GM18909 (cell line): ENCODE results near the gene WDR18.

ENCODE experiments used
- ATAC-seq: cut with Tn5 transposase; IDR thresholded peaks from one replicate; pipeline ENCODE4 v1.9.1; 2021; ENCODE audit warnings: mild to moderate bottlenecking; ENCODE audit not compliant: unreplicated experiment, poor library complexity

The WDR18 gene

DNA sequence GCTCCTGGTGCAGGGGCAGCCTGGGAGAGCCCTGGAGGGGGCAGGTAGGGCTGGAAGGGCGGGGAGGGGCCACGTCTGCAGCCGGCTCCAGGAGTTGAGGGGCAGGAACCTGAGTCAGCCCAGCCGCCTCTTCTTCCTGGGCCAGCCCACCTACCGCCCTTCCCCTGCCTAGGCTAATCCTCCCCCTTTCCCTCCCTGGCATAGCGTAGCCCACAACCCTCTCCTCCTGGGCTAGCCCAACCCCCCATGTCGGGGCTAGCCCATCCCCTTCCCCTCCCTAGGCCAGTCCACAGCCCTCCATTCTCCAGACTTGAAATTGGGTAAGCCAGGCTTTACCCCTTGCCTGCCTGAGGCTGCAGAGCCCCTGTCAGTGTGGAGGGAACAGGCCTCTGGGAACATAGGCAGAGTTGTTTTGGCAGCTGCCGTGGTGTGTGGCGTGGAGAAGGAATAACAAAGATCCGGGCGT is 20.6 kb upstream of the WDR18 start:
- no peak for ATAC-seq

DNA sequence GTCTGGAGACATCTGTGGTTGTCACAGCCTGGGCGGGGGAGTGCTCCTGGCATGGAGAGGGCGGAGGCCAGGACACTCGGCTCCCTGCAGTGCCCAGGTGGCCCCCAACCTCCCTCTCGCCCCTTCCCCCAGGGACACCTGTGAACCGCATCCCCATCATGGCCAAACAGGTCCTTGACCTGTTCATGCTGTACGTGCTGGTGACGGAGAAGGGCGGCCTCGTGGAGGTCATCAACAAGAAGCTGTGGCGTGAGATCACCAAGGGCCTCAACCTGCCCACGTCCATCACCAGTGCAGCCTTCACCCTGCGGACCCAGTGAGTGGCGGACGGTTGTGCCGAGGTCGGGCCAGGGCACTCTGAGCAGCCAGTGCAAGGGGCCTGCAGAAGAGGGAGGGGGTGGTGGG is 20.0 kb upstream of the WDR18 start:
- ATAC-seq = no peak

DNA sequence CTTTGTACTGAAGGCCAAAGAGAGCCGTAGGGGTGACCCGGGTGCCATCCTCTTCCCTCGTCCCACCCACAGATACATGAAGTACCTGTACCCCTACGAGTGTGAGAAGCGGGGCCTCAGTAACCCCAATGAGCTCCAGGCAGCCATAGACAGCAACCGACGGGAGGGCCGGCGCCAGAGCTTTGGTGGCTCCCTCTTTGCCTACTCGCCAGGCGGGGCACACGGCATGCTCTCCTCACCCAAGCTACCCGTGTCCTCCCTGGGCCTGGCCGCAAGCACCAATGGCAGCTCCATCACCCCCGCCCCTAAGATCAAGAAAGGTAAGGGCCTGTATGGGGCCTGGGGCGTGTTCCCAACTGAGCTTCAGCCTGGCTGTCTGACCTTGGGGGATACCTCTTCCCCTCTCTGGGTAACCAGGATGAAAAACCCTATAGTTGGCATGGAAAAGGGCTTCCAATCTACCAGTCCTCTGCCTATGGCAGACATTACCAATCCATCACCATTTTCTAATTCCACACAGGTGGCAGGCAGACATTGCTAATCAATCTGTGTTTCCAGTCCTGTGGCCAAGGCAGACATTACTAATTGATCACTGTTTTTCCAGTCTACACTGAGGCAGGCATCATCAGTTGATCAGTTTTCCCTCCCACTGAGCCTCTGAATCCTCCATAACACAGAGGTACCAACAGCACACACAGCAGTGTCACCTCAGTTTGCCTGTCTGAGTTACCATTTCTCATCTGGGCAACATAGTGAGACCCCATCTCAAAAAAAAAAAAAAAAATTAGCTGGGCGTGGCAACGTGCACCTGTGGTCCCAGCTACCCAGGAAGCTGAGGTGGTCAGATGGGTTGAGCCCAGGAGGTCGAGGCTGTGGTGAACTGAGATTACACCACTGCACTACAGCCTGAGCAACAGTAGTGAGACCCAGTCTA is 19.1 kb upstream of the WDR18 start:
- no peak for ATAC-seq

DNA sequence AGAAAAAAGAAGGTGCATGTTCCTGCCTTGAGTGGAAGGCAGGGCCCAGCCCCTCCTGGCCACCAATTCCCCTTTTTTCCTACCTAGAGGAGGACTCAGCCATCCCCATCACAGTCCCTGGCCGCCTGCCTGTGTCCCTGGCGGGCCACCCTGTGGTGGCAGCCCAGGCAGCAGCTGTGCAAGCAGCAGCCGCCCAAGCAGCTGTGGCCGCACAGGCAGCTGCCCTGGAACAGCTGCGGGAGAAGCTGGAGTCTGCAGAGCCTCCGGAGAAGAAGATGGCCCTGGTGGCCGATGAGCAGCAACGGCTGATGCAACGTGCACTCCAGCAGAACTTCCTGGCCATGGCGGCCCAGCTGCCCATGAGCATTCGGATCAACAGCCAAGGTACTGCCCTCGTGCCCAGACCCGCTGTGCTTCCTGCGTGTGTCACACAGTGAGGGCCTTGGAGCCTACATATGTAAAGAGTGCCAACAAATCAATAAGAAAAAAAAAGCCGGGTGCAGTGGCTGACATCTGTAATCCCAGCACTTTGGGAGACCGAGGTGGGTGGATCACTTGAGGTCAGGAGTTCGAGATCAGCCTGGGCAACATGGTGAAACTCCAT is 17.6 kb upstream of the WDR18 start:
- no peak for ATAC-seq

DNA sequence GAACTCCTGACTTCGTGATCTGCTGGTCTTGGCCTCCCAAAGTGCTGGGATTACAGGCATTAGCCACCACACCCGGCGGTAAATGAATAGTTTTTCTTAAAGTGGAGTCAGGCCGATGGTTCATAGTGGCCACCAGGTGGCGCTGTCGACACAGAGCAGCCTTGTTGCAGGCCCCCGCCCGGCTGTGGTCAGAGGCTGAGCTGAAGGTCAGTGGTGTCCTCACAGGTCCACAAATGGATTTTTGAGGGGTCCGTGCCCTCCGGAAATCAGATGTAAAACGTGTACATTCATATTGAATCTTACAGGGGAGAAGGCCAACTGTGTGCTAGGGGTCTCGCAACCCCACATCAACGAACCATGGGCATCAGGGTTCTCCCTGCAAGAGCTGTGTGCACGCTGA is 13.4 kb upstream of the WDR18 start:
- ATAC-seq = no peak

DNA sequence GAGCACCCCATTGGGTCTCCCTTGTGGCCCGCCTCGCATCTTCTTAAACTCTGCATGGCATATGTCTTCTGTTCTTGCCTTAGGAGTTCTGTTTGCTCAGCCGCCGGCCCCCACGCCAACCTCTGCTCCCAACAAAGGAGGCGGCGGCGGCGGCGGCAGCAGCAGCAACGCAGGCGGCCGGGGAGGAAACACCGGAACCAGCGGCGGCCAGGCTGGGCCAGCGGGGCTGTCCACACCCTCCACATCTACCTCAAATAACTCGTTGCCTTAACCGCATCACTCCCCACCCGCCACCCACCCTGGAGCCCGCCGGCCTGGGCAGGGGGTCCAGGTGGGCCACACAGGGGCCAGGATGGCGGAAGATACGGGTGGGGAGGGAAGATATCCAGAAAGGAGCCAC is 12.3 kb upstream of the WDR18 start:
- ATAC-seq = no peak

DNA sequence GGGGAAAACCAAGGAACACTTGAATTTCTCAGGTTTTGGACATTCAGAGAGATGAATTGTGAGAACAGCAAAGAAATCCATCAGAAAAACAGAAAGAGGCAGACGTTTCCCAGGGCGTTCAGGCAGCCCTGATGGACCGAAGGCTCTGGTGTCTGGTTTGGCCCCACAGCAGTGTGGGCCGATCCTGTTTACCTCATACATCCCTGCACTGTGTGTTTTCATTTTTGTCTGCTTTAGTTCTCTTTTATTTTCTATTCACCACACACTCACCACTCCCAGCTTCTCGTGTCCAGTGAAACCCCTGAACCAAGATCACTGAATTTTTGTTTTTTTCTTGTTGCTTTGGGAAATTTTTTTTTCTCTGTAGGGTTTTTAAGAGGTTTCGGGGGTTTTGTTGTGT is 11.9 kb upstream of the WDR18 start:
- ATAC-seq = no peak

DNA sequence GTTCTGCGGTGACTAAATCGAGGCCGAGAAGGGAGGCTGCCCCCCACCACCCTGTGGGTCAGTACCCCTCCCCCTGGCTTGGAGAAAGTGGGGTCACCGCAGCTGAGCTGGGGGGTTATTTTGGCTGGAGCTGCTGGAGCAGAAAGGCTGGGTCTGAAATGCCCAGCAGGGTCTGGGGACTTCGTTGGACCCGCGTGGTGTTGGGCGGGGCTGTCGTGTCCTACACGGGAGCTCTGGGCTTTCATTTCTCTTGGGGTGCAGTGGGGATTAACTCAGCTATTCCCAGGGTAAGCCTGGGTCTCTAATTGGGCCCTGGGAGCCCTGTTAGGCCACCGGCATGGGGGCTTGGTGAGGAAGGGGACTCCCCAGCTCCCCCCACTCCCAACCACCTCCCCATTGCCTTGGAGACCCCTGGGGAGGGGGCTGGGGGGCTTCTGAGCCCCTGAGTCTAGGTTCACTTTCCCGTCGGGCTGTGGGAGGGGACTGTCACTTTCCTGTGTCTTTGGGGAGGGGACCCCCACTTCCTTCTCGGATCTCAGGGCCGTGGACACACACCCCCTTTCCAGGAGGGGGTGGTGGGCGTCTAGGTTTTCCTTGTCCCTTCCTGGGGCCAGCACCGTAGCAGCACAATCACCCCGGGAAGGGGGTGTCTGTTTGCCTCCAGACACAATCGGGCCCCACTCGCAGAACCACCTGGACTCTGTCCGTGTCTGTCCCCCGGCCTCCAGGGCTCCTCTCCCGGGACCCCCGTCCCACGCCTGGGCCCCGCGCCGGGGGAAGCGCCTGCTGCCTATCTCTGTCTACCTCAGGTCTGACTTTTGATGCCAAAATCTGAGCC is 10.2 kb upstream of the WDR18 start:
- no peak for ATAC-seq

DNA sequence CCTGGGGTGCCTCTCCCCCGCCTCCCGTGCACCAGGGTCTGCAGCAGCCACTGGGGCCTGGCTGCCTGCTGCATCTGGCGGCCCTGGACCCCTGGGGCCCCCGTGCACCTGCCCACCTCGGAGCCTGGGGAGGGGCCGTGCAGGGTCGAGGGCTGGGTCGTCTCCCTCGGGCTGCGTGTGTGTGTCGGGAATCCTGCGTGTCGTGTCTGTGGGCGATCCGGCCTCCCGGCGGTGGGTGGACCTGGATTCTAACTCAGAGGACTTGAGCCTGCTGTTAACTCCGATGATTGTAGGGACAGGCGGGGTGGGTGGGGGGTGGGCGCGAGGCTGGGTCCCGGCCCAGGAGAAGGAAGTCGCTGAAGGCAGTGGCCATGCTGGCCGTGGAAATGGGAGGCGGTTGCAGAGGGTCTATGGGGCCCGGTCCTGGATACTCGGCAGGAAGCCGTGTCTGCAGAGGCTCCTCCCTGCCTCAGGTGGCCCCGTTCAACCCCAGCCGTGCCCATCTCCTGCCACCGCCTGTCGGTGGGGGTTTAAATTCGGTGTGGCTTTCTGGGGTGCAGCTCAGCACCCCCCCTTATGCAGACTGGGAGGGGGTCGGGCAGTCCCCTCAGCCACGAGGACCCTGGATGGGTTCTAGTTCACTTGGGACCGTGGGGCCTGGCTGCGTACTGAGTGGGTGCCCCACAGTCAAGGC is 9.4 kb upstream of the WDR18 start:
- no peak for ATAC-seq

DNA sequence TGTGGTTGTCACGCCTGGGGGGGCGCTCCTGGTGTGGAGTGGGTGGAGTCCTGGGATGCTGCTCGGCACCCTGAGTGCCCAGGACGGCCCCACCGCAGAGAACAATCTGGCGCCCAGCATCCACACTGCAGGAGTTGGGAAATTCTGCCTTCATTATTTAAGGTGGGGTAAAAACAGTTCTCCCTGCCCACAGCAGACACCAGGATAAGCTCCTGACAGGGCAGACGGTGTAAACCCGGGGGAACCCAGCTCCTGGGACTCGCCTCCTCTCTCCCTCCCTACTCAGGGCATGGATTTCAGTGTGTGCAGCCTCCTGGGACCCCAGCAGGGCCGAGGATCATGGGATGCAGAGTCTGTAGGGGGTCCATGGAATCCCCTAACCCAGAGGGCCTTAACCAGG is 7.7 kb upstream of the WDR18 start:
- ATAC-seq = no peak

DNA sequence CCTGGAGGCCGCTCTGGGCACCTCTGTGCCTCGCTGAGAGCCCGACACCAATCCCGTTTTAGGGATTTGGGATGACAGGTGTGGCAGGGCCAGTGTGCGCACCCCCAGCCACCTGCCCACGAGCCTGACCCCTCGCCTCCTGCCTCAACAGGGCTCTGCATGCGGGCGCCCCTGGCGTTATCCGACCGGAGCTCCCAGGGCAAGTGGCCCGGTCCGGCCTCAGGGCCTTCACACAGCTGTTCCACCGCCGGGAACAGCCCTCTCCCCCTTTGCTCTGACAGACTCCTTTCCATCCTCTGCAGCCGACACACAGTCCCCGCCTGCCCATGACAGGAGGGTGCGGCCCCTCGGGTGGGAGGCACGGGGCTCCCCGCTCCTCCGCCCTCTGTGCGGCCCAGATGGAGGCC is 7.1 kb upstream of the WDR18 start:
- no peak for ATAC-seq

DNA sequence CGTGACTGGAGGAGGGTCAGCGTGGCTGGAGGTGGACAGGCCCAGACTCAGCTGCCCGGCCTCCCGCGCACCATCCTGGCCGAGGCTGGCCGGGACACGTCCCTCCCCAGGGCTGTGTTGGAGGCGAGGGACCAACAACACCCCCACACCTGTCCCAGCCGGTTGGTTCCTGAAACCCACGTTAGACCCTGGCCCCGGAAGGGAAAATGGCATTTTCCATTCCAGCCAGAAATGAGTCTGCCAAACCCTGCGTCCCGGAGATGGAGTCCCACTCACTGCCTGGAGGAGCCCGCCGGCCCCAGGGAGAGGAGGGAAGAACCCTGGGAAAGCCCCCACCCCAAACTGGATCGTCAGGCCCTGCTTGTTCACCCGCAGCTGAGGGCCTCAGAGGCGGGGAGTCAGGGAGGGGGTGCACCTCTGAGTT is 4.8 kb upstream of the WDR18 start:
- ATAC-seq = no peak

DNA sequence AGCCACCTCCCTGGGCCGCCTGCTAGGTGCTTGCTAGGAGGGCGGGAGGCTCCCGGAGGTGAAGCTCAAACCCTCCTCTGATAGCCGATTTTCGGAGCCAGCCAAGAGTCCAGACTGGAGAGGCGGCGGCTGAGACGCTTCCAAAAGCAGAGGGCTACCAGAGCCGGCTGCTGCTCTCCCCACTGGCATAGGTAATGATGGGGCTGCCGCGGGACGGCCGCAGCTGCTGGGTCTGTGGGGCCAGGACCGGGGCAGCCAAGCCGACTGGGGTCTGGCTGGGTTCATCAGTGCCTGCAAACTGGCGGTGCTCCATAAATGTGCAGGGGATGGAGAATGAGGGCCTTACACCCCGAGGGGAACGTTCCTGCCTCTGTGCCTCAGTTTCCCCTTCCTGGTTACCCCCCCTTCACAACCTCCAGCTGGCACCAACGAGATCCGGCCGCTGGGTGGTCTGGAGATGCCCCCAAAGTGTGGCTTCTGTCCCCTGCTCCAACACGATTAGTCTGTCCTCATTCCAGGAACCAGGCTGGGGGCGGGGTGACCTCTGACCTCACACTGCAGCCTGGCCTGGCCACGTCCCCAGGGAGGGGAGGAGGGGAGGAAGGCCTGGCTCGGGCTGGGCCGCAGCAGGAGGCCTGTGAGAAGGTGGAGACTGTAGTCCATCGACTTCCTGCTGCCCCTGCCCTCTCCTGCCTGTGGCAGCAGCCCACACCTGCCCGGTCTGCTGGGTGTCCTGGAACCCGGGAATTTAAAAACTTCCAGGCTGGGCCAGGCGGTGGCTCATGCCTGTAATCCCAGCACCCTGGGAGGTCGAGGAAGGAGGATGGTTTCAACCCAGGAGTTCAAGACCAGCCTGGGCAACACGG is 3.8 kb upstream of the WDR18 start:
- no peak for ATAC-seq

DNA sequence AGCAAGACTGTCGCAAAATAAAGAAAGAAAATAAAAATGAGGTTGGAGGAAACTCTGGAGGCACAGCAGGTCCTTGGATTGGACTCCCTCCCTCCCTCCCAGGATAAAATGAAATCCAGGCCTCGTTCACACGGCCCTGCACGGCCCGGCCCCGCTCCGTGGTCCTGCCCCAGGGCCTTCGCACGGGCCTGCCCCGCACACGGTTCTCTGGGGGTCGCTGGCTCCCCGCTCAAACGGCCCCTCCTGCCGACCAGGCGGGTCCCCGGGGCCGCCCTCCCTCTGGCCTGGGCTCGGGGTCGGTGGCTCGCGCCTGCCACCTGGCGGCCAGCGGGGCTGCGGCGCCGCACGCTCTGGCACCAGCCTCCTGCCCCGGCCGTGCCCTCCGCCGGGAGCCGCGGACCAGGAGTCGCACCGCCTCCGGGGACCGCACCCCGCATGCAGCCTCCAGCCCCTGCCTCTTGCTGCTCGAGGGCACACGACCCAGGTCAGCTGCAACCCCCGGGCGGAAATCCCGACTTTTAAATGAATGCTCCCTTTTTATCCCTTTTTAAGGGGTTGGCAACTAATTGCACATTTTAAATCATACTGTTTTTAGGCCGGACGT is 1.5 kb upstream of the WDR18 start:
- ATAC-seq = no peak

DNA sequence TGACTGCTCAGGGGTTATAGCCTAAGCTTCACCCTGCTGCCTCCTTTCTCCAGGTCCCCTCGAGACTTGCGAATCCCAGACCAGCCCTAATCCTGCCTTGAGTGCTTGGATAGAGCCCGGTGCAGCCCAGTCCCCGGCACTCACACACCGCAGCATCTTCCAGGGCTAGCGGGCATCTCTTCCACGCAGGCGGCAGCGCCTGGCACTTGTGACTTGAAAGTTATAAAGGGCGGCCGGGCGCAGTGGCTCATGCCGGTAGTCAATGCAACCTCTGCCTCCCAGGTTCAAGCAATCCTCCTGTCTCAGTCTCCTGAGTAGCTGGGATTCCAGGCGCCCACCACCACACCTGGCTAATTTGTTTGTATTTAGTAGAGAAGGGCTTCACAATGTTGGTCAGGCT is 1.9 kb downstream of the WDR18 start:
- no peak for ATAC-seq

DNA sequence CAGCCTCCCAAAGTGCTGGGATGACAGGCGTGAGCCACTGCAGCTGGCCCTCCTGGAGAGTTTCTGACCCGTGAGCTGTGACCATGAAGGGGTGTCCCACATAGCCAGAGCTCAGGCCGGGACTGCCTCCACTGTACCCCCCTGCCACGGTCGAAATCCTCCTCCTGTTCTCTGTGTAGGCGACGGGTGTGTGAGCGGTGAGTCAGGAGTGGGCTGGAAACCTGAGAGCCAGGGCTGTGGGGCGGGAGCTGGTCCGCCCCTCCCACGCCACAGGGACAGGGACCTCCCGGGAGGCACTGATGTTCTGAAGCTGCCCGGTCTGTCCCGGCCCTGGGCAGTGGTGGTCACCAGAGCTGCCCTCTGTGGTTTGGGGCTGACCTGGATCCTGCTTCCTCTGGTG is 3.9 kb downstream of the WDR18 start:
- no peak for ATAC-seq

DNA sequence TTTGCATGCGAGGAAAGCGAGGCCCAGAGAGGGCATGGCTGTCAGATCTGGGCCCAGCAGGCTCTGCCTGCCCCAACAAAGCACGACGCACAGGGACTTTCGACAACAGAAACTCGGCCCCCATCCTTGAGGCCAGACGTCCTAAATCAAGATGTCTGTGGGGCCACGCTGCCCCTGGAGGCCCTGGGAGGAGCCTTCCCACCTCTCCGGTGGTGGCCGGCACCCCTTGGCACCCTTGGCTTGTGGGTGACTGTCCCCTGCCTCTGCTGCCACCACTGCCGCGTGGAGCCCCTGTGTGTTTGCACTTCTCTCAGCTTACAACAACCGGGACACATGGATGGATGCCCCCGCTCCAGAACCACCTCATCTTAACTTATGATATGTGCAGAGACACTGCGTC is 4.4 kb downstream of the WDR18 start:
- ATAC-seq = no peak

DNA sequence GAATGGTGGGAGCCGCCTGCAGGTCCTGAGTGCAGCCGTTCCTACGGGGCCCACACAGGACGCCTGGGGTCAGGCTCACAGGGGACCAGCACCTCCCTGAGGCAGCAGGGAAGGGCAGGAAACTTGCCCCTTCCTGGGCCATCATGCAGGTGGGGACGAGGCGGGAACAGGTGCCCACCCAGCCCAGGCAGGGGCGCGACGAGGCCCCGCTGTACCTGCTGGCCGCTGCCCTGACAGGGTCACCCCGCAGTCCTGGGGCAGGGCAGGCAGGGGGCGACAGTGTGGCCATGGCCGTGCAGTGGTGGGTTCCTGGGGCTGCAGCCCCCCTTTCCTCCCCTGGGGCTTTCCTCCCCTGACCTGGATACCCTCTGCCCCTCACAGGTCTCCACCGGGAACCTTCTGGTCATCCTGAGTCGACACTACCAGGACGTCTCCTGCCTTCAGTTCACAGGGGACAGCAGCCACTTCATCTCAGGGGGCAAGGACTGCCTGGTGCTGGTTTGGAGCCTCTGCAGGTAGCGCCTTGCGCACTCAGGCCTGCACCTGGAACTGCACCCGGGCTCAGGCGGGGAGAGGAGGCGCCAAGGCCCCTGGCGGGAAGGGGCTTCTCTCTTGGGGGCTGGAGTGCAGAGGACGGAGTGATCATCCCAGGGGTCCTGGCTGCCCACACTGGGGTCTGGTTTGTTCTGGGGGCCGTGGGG is 5.4 kb downstream of the WDR18 start:
- no peak for ATAC-seq
